Activated naive CD4-positive, alpha-beta T cell treated with anti-CD3 and anti-CD28 coated beads for 36 hours (primary cell): Measurements from ENCODE around the gene RDH12. TPM values are rescaled to one million over a fixed set of nuclear protein-coding genes. Genes with fewer than 3 reads are reported as not detected.

Source experiments
- CTCF ChIA-PET: fragments of 350-600 bp; sonication (Branson Sonifier 250); formaldehyde crosslinking; loops from one replicate; lab custom pipeline; 2021; ENCODE audit warnings: antibody characterized with exemption; lab: Charles Lee
- DNase-seq: peaks from one replicate; pipeline ENCODE4 v3.0.0-alpha.2; 2020
- H3K27ac Mint-ChIP-seq: one replicate; pipeline ENCODE4 v1.8.0; 2021; ENCODE audit warnings: mild to moderate bottlenecking, mixed read lengths
- H3K27me3 Mint-ChIP-seq: one replicate; pipeline ENCODE4 v1.8.0; 2021; ENCODE audit warnings: low read depth, mixed read lengths
- H3K36me3 Mint-ChIP-seq: one replicate; pipeline ENCODE4 v1.8.0; 2021; ENCODE audit warnings: low read depth, mixed read lengths
- H3K4me1 Mint-ChIP-seq: one replicate; pipeline ENCODE4 v1.8.0; 2021; ENCODE audit warnings: low read depth, mixed read lengths
- H3K4me3 Mint-ChIP-seq: one replicate; pipeline ENCODE4 v1.8.0; 2021; ENCODE audit warnings: mild to moderate bottlenecking, moderate library complexity, mixed read lengths
- H3K9me3 Mint-ChIP-seq: one replicate; pipeline ENCODE4 v1.8.0; 2021; ENCODE audit warnings: mixed read lengths
- intact Hi-C: fragments of 100-400 bp; cut with micrococcal nuclease; formaldehyde crosslinking; loops from one replicate; pipeline ENCODE4 v1.15.1; 2023
- total RNA-seq, 2 experiments: library from RNA; stranded (reverse); gene quantifications; one replicate each; pipeline ENCODE4 v1.2.3, GENCODE V29; 2021

The RDH12 gene
- total RNA-seq, 2 experiments from 2014 or later: not detected

- Mint-ChIP-seq H3K27ac (no peak overlapping the region), H3K27me3 (peaks cover 4% of the 10 kb centered on the region), H3K36me3 (no peaks in the 10 kb centered on the region), H3K4me1 (no peaks in the 10 kb centered on the region), H3K9me3 (no peaks in the 10 kb centered on the region), H3K4me3 (no peak overlapping the region)
- intact Hi-C loops: no loop called here
- CTCF ChIA-PET: no interaction called here
- DNase-seq: no peak
Measured at GRCh38 chr14:67729072-67729885, 27.6 kb downstream of the RDH12 start.

DNA sequence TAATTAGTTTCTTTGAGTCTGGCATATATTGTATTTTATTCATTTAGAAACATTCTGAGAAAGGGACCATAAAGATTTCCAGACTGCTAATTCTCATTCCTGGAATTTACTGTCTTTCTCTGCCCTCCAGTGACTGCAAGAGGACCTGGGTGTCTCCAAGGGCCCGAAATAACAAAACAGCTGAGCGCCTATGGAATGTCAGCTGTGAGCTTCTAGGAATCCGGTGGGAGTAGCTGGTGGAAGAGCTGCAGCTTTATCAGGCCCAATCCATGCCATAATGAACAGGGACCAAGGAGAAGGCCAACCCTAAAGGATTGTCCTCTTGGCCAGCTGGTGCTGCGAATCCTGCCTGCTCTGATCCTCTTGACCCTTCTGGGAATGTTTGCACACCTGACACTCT is 31.9 kb downstream of the RDH12 start:
- Mint-ChIP-seq H3K4me3 (no peak overlapping the region), H3K36me3 (no peaks in the 10 kb centered on the region), H3K27me3 (no peaks in the 10 kb centered on the region), H3K27ac (no peak overlapping the region), H3K4me1 (no peaks in the 10 kb centered on the region), H3K9me3 (no peaks in the 10 kb centered on the region)
- intact Hi-C loops: no loop called here
- DNase-seq: no peak
- CTCF ChIA-PET: interaction anchor here (0.5 kb wide), 1 partner anchor 107 kb away, joined by 3 read pairs; no protein-coding TSS in a partner anchor

- Mint-ChIP-seq H3K36me3 (no peaks in the 10 kb centered on the region), H3K27ac (no peak overlapping the region), H3K9me3 (no peaks in the 10 kb centered on the region), H3K4me1 (no peaks in the 10 kb centered on the region), H3K27me3 (no peaks in the 10 kb centered on the region), H3K4me3 (no peak overlapping the region)
- CTCF ChIA-PET: no interaction called here
- DNase-seq: no peak
- intact Hi-C loops: no loop called here
Measured at GRCh38 chr14:67734675-67735074, 33.0 kb downstream of the RDH12 start.

- Mint-ChIP-seq H3K27me3 (no peaks in the 10 kb centered on the region), H3K27ac (no peak overlapping the region), H3K4me1 (no peaks in the 10 kb centered on the region), H3K9me3 (no peaks in the 10 kb centered on the region), H3K36me3 (no peaks in the 10 kb centered on the region), H3K4me3 (no peak overlapping the region)
- intact Hi-C loops: no loop called here
- CTCF ChIA-PET: no interaction called here
- no peak for DNase-seq
Measured at GRCh38 chr14:67735336-67736147, 33.9 kb downstream of the RDH12 start.

- H3K4me1 Mint-ChIP-seq: no peaks in the 10 kb centered on the region
- CTCF ChIA-PET: no interaction called here
- intact Hi-C loops: no loop called here
- no peaks in the 10 kb centered on the region for H3K36me3 Mint-ChIP-seq
- H3K27ac Mint-ChIP-seq: no peak overlapping the region
- H3K9me3 Mint-ChIP-seq: no peaks in the 10 kb centered on the region
- no peaks in the 10 kb centered on the region for H3K27me3 Mint-ChIP-seq
- DNase-seq: no peak
- no peak overlapping the region for H3K4me3 Mint-ChIP-seq
Measured at GRCh38 chr14:67736771-67737170, 35.1 kb downstream of the RDH12 start.

- no peak for DNase-seq
- CTCF ChIA-PET: interaction anchor here (0.7 to 1.1 kb wide), 2 partner anchors 34 to 220 kb away, joined by 4 to 6 read pairs; no protein-coding TSS in a partner anchor
- Mint-ChIP-seq H3K4me1 (no peaks in the 10 kb centered on the region), H3K4me3 (no peak overlapping the region), H3K36me3 (no peaks in the 10 kb centered on the region), H3K27me3 (no peaks in the 10 kb centered on the region), H3K27ac (no peak overlapping the region), H3K9me3 (no peaks in the 10 kb centered on the region)
- intact Hi-C loops: no loop called here
Measured at GRCh38 chr14:67738740-67739504, 37.2 kb downstream of the RDH12 start.

DNA sequence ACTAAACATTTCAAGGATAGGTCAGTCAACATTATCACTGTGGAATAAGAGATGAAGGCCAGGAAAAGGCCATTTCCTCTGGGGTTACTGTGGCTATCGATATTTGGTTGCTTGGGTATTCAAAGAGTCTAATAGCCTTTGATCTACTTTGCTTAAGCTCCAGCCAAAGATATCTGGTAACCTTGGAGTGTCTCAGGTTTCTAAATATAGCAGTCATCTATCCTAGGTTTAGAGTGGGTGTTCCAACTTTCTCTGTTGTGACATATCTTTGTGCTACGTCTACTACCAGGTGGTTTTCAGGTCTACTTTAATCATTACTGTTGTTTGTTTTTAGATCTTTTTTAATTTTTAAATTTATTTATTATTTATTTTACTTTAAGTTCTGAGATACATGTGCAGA is 42.4 kb downstream of the RDH12 start:
- H3K4me1 Mint-ChIP-seq: peaks cover 13% of the 10 kb centered on the region
- H3K4me3 Mint-ChIP-seq: no peak overlapping the region
- H3K27ac Mint-ChIP-seq: no peak overlapping the region
- H3K27me3 Mint-ChIP-seq: no peaks in the 10 kb centered on the region
- H3K9me3 Mint-ChIP-seq: no peaks in the 10 kb centered on the region
- CTCF ChIA-PET: no interaction called here
- no peak for DNase-seq
- peaks cover 15% of the 10 kb centered on the region for H3K36me3 Mint-ChIP-seq
- intact Hi-C loops: no loop called here

GRCh38 chr14:67746927-67747326 is 45.2 kb downstream of the RDH12 start:
- DNase-seq: peak; percentile 52
- peak overlapping the region; percentile 69 for H3K27ac Mint-ChIP-seq
- H3K4me3 Mint-ChIP-seq: no peak overlapping the region
- intact Hi-C loops: no loop called here
- H3K9me3 Mint-ChIP-seq: no peaks in the 10 kb centered on the region
- H3K36me3 Mint-ChIP-seq: peaks cover 16% of the 10 kb centered on the region
- no peaks in the 10 kb centered on the region for H3K27me3 Mint-ChIP-seq
- CTCF ChIA-PET: no interaction called here
- peaks cover 13% of the 10 kb centered on the region for H3K4me1 Mint-ChIP-seq

- Mint-ChIP-seq H3K36me3 (peaks cover 24% of the 10 kb centered on the region), H3K4me1 (peaks cover 13% of the 10 kb centered on the region), H3K4me3 (no peak overlapping the region), H3K27me3 (no peaks in the 10 kb centered on the region), H3K9me3 (no peaks in the 10 kb centered on the region), H3K27ac (no peak overlapping the region)
- intact Hi-C loops: no loop called here
- CTCF ChIA-PET: interaction anchor here (1.2 kb wide), 1 partner anchor 302 kb away, joined by 3 read pairs; no protein-coding TSS in a partner anchor
- DNase-seq: no peak
Measured at GRCh38 chr14:67748312-67748711, 46.6 kb downstream of the RDH12 start.

- Mint-ChIP-seq H3K36me3 (peaks cover 33% of the 10 kb centered on the region), H3K4me1 (peaks cover 13% of the 10 kb centered on the region), H3K4me3 (no peak overlapping the region), H3K27ac (no peak overlapping the region), H3K27me3 (no peaks in the 10 kb centered on the region), H3K9me3 (no peaks in the 10 kb centered on the region)
- intact Hi-C loops: no loop called here
- DNase-seq: no peak
- CTCF ChIA-PET: interaction anchor here (0.6 to 1.4 kb wide), 4 partner anchors 10 to 1390 kb away, joined by 3 read pairs; no protein-coding TSS in a partner anchor
Measured at GRCh38 chr14:67749341-67750084, 47.8 kb downstream of the RDH12 start.

DNA sequence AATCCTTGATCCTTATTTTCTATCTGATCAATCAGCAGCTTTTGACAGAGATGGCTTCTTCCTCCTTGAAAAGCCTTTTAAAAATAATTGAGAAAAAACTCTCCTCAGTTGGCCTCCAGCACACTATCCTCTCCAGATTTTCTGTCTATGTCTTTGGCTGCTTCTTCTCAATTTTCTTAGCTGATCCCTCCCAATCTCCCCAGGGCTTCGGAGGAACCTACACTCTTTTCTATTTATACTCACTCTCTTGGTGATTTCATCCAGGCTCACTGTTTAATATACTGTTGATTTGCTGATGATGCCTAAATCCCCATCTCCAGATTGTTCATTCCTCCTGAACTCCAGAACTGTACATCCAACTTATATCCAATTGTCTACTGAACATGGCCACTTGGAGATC is 54.8 kb downstream of the RDH12 start:
- intact Hi-C loops: no loop called here
- Mint-ChIP-seq H3K27ac (no peak overlapping the region), H3K36me3 (peaks cover 39% of the 10 kb centered on the region), H3K4me1 (no peaks in the 10 kb centered on the region), H3K9me3 (no peaks in the 10 kb centered on the region), H3K4me3 (no peak overlapping the region), H3K27me3 (no peaks in the 10 kb centered on the region)
- no peak for DNase-seq
- CTCF ChIA-PET: interaction anchor here (0.9 kb wide), 1 partner anchor 186 kb away, joined by 3 read pairs; no protein-coding TSS in a partner anchor
